Nephron (organoid): ENCODE results near the gene CSKMT.

Experiments
- H3K27ac Mint-ChIP-seq, 3 experiments: 2 replicates each; pipeline ENCODE4 v1.8.0; 2020; ENCODE audit warnings: mixed read lengths in 3 of 3, mild to moderate bottlenecking in 2 of 3, moderate library complexity in 1 of 3
- H3K27me3 Mint-ChIP-seq: 2 replicates; pipeline ENCODE4 v1.8.0; 2021; ENCODE audit warnings: low read depth, mild to moderate bottlenecking, moderate library complexity, mixed read lengths
- H3K36me3 Mint-ChIP-seq: 2 replicates; pipeline ENCODE4 v1.8.0; 2020; ENCODE audit warnings: low read depth, mixed read lengths
- H3K4me1 Mint-ChIP-seq: 2 replicates; pipeline ENCODE4 v1.8.0; 2020; ENCODE audit warnings: mixed read lengths
- H3K4me3 Mint-ChIP-seq, 3 experiments: 2 replicates each; pipeline ENCODE4 v1.8.0; 2020; ENCODE audit warnings: mild to moderate bottlenecking in 3 of 3, mixed read lengths in 3 of 3, moderate library complexity in 2 of 3
- H3K9me3 Mint-ChIP-seq: 2 replicates; pipeline ENCODE4 v1.8.0; 2020; ENCODE audit warnings: mixed read lengths
- TF ChIP-seq, protein P1 (sequence below), 3 experiments: fragments of 200-600 bp; sonication (generic); IDR thresholded peaks; one replicate each; pipeline ENCODE4 v1.5.0; 2021; ENCODE audit warnings: antibody characterized with exemption in 3 of 3; ENCODE audit not compliant: unreplicated experiment in 3 of 3

CSKMT gene

DNA sequence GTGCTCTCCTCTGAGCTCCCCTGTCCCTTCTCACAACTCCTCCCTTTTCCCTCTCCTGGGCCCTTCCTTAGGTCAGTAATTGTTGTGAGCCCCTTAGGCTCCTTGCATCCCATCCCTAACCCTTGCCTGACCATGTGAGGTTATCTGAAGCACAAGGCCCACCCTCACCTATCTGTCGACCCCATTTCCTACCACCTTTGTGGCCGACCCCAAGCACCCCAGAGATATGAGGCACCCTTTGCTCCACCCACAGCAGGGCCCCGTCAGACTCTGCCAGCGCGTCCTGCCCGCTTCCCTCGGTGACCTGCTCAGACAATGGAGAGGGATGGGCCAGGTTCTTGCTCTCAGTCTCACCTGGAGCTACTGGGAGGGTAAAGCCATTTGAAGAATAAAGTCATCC, 43.7 kb downstream of the CSKMT start:
- H3K36me3 Mint-ChIP-seq, result peaks cover 33% of the 10 kb centered on the region
- TF ChIP-seq, protein P1, sequence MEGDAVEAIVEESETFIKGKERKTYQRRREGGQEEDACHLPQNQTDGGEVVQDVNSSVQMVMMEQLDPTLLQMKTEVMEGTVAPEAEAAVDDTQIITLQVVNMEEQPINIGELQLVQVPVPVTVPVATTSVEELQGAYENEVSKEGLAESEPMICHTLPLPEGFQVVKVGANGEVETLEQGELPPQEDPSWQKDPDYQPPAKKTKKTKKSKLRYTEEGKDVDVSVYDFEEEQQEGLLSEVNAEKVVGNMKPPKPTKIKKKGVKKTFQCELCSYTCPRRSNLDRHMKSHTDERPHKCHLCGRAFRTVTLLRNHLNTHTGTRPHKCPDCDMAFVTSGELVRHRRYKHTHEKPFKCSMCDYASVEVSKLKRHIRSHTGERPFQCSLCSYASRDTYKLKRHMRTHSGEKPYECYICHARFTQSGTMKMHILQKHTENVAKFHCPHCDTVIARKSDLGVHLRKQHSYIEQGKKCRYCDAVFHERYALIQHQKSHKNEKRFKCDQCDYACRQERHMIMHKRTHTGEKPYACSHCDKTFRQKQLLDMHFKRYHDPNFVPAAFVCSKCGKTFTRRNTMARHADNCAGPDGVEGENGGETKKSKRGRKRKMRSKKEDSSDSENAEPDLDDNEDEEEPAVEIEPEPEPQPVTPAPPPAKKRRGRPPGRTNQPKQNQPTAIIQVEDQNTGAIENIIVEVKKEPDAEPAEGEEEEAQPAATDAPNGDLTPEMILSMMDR (IDR thresholded peaks at IDR 0.05; ENCODE audit: unreplicated experiment in 3 of 3), result no peak
- H3K9me3 Mint-ChIP-seq, result no peaks in the 10 kb centered on the region
- no peaks in the 10 kb centered on the region for H3K27me3 Mint-ChIP-seq
- H3K4me1 Mint-ChIP-seq, result peaks cover 49% of the 10 kb centered on the region
- peak overlapping the region; percentile 83 to 91 (median 90) for H3K4me3 Mint-ChIP-seq
- peak overlapping the region; percentile 96 to 99 (median 97) for H3K27ac Mint-ChIP-seq

DNA sequence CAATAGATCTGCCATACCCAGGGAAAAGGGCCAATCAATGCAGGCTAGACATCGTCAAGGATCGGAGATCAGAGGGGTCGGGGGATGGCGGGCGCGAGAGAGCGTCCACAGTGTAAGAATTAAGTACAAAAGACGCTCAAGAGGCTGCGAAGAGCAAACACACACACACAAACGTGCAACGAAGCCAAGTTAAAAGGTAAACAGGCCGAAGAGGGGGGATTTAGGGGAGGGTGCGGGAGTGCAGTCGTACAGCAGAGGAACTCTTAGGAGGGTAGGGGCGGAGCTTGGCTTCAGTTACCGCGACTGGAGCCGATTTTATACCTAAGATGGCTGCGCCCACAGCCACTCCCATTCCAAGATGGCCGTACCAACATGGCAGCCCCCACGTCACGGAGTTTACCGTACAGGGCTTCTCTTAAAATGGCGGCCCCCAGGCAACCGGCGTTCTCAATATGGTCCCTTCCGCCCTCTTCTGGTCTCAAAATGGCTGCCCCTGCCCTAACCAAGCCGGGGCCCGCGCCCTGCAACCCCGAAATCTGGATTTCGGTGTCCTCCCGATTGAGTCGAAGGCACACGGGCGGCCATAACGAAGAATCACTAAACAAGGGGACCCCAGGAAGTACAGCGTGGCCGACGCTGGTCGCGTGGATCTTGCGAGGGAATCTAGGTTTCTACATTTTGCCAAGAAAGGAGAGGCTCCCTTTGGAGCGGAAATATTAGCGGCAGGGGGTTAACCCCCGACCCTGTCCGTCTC, 44.3 kb downstream of the CSKMT start:
- peaks cover 49% of the 10 kb centered on the region for H3K4me1 Mint-ChIP-seq
- peak overlapping the region; percentile 96 to 99 (median 97) for H3K27ac Mint-ChIP-seq

DNA sequence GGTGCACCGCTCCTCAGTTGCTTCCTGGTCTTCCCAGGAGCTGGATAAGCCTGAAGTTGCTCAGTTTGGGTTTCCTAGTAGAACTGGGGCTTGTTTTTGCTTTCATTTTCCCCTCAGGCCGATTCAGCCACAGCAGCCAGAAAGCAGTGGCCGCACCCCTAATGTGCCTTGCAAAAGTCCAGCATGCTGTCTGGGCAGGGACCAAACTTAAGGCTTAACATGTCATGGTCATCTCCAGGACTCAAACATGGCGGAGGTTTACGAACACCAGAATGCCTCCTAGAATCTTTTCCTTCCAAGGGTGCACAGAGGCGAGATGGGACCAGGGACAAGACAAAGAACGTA, 44.9 kb downstream of the CSKMT start:
- TF ChIP-seq, protein P1 (IDR thresholded peaks at IDR 0.05; ENCODE audit: unreplicated experiment in 3 of 3), result no peak
- Mint-ChIP-seq H3K27ac (peak overlapping the region; percentile 96 to 99 (median 97)), H3K4me3 (peak overlapping the region; percentile 83 to 91 (median 90)), H3K36me3 (peaks cover 42% of the 10 kb centered on the region), H3K4me1 (peaks cover 48% of the 10 kb centered on the region), H3K9me3 (no peaks in the 10 kb centered on the region), H3K27me3 (no peaks in the 10 kb centered on the region)

More for the DNA sequence above, 44.3 kb downstream of the CSKMT start:
- Mint-ChIP-seq H3K4me3 (peak overlapping the region; percentile 83 to 91 (median 90)), H3K36me3 (peaks cover 38% of the 10 kb centered on the region), H3K9me3 (no peaks in the 10 kb centered on the region), H3K27me3 (no peaks in the 10 kb centered on the region)
- TF ChIP-seq, protein P1 (IDR thresholded peaks at IDR 0.05; ENCODE audit: unreplicated experiment in 3 of 3), result no peak

DNA sequence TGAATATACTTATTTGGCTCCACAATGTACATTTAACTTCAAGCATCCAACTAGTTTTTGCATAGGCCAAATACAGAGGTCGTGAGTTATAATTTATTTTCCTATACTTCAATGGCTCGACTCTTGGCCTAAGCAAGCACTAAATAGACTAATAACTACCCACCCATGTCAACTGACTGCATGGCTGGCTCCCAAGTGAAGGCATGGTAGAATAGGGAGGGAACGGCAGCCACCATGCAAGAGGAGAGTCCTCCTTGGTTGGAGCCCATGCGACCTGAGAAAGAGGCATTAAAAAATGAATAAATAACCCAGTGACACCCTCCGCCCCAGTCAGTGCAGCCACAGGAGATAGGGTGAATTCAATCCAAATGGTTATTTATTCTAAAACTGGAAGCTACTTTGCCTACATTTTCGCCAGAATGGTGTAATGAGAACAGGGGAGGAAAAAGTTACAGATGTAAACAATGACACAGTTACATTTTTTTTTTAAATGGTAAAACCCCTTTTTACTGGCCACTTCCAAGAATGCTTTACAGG, 47.2 kb downstream of the CSKMT start:
- peak overlapping the region; percentile 60 to 86 (median 80) for H3K27ac Mint-ChIP-seq
- H3K4me3 Mint-ChIP-seq, result peak overlapping the region in 2 of 3 experiments; percentile 13 to 20
- H3K4me1 Mint-ChIP-seq, result peaks cover 29% of the 10 kb centered on the region
- H3K27me3 Mint-ChIP-seq, result no peaks in the 10 kb centered on the region
- TF ChIP-seq, protein P1 (IDR thresholded peaks at IDR 0.05; ENCODE audit: unreplicated experiment in 3 of 3), result no peak
- H3K9me3 Mint-ChIP-seq, result no peaks in the 10 kb centered on the region
- H3K36me3 Mint-ChIP-seq, result peaks cover 63% of the 10 kb centered on the region

DNA sequence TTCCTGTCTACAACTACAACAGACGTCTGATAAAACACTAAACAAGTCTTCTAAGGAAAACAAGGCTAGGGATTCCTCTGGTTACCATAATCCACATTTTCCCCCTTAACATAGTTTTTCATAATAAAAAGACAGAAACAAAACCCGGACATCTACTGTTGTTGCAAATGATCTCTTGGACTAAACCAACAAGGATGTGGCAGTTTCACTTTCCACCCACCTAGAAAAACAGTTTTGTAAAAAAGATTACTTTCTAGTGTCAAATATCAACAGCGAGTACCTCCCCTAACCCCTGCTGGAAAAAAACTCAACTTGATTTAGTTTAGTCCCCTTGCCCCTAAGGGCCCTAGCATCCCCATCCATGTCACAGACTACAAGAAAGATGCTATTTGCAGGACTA, 47.7 kb downstream of the CSKMT start:
- Mint-ChIP-seq H3K9me3 (no peaks in the 10 kb centered on the region), H3K27ac (peak overlapping the region; percentile 60 to 86 (median 80)), H3K4me3 (no peak overlapping the region), H3K27me3 (no peaks in the 10 kb centered on the region), H3K36me3 (peaks cover 68% of the 10 kb centered on the region), H3K4me1 (peaks cover 24% of the 10 kb centered on the region)
- TF ChIP-seq, protein P1 (IDR thresholded peaks at IDR 0.05; ENCODE audit: unreplicated experiment in 3 of 3), result no peak
